ENCODE measurements around the gene UNC5C. TPM values are rescaled to one million over a fixed set of nuclear protein-coding genes. Genes with fewer than 3 reads are reported as not detected.

Gene UNC5C
- total and polyA plus RNA-seq, 10 of the 15 experiments (the other 5 are each of a cell fraction or from before 2014, with no cell fraction given), result 0.02 to 2.0 (median 0.15) TPM; not detected in 1

DNA sequence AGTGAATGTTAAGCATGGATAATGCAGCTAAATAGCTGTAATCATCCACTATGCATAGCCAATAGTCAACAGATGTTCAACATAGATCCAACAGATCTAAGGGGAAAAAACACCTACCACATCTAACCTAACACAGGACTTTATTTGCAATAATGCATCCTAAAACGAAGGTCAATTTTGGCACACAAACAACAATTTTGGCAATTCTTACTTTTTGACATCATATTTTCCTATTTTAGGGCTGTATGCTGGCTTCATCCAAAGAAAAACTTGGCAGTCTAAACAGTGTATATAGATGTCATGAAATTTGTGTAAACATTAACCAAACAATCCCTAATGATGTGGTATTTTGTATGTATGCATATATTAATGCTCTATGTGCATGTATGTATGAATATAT is 33.2 kb downstream of the UNC5C start:
- Histone ChIP-seq H3K4me1 (ENCODE audit: control insufficient read depth, insufficient read depth, low read length) (no peaks in the 10 kb centered on the region), H3K79me2 (ENCODE audit: control insufficient read depth, insufficient read depth, low read length) (no peaks in the 10 kb centered on the region), H3K9me3 (replicated peaks; ENCODE audit: control insufficient read depth, insufficient read depth, low read length) (no peaks in the 10 kb centered on the region), H3K27me3 (replicated peaks in 1 of 2; ENCODE audit: control insufficient read depth in 2 of 2, insufficient read depth in 2 of 2, low read length in 1 of 2) (no peaks in the 10 kb centered on the region), H3K9ac (ENCODE audit: control insufficient read depth, insufficient read depth, low read length) (no peak overlapping the region), H3K27ac (ENCODE audit: control insufficient read depth, insufficient read depth) (no peak overlapping the region), H2AFZ (ENCODE audit: control insufficient read depth, low read depth, low read length) (no peak overlapping the region), H4K20me1 (ENCODE audit: control insufficient read depth, insufficient read depth) (no peaks in the 10 kb centered on the region), H3K36me3 (ENCODE audit: control insufficient read depth in 2 of 2, insufficient read depth in 2 of 2, low read length in 1 of 2) (no peaks in the 10 kb centered on the region), H3K4me2 (ENCODE audit: control insufficient read depth, insufficient read depth) (no peak overlapping the region), H3K4me3 (no peak overlapping the region)
- POLR2A ChIA-PET, result interaction anchor here (1.0 kb wide), 1 partner anchor 31 kb away, joined by 3 read pairs; no protein-coding TSS in a partner anchor
- CTCF ChIA-PET, result interaction anchor here (1.0 kb wide), 1 partner anchor 8 kb away, joined by 3 read pairs; no protein-coding TSS in a partner anchor
- ATAC-seq (no peak), FAIRE-seq (peak; percentile 7), DNase-seq (ENCODE audit: low read depth, low spot score) (no peak)
- TF ChIP-seq SUPT20H (IDR thresholded peaks at IDR 0.05; ENCODE audit: borderline replicate concordance, control insufficient read depth, low read depth, low read length), result no peak
- RAD21 ChIA-PET (ENCODE audit: unreplicated experiment), result no interaction called here
- intact Hi-C loops (cut with micrococcal nuclease; ENCODE audit: unreplicated experiment), result no loop called here
- no TSS peak for BruUV-seq (replicated peaks)
- WGBS (ENCODE audit: insufficient coverage, insufficient replicate concordance, low lambda C conversion rate, missing lambda C conversion rate), result 0% methylated on average over 1 of the region's 1 CpG
- SMC1A ChIA-PET (ENCODE audit: uncharacterized antibody, unreplicated experiment), result no interaction called here
- in situ Hi-C loops (cut with MboI), result no loop called here

DNA sequence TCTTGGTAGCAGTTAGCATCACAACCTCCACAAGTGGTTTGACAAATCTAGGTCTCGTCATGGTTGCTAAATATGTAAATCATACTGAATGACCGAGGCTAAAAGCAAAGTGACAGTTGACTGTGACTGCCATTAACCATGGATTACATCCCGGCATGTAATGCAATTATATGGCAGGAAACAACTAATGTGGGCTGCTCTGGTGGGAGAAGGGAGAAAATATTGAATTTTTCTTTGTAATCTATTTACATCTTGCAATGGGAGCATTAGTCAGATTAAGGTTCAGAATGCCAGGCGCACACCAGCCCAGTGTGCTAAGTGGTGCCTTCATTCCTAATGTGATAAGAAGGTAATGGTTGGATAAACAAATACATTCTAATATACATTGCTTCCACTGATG is 35.8 kb downstream of the UNC5C start:
- H3K27ac ChIP-seq (ENCODE audit: control insufficient read depth, insufficient read depth), result no peak overlapping the region
- H3K4me1 ChIP-seq (ENCODE audit: control insufficient read depth, insufficient read depth, low read length), result no peaks in the 10 kb centered on the region
- no peak overlapping the region for H3K9ac ChIP-seq (ENCODE audit: control insufficient read depth, insufficient read depth, low read length)
- 18% methylated on average over 4 of the region's 4 CpGs for WGBS (ENCODE audit: insufficient coverage, insufficient replicate concordance, low lambda C conversion rate, missing lambda C conversion rate)
- peak; percentile 25; the same call in 1 of the 3 replicates for ATAC-seq
- H3K9me3 ChIP-seq (replicated peaks; ENCODE audit: control insufficient read depth, insufficient read depth, low read length), result no peaks in the 10 kb centered on the region
- H4K20me1 ChIP-seq (ENCODE audit: control insufficient read depth, insufficient read depth), result no peaks in the 10 kb centered on the region
- ChIA-PET RAD21 (ENCODE audit: unreplicated experiment) (interaction anchor here (1.4 to 6.9 kb wide), 3 partner anchors 11 to 39 kb away, joined by 3 to 63 read pairs (median 5); no protein-coding TSS in a partner anchor), SMC1A (ENCODE audit: uncharacterized antibody, unreplicated experiment) (interaction anchor here (1.1 to 7.6 kb wide), 3 partner anchors 12 to 32 kb away, joined by 5 to 89 read pairs (median 19); partner anchors contain the start of gene UNC5C), CTCF (interaction anchor here (1.0 to 7.4 kb wide), 3 partner anchors 11 to 33 kb away, joined by 3 to 87 read pairs (median 6); partner anchors contain the start of gene UNC5C), POLR2A (no interaction called here)
- H2AFZ ChIP-seq (ENCODE audit: control insufficient read depth, low read depth, low read length), result no peak overlapping the region
- no peaks in the 10 kb centered on the region for H3K36me3 ChIP-seq (ENCODE audit: control insufficient read depth in 2 of 2, insufficient read depth in 2 of 2, low read length in 1 of 2)
- DNase-seq (ENCODE audit: low read depth, low spot score), result no peak
- intact Hi-C loops (cut with micrococcal nuclease; ENCODE audit: unreplicated experiment) (no loop called here), in situ Hi-C loops (cut with MboI) (no loop called here)
- H3K27me3 ChIP-seq (replicated peaks in 1 of 2; ENCODE audit: control insufficient read depth in 2 of 2, insufficient read depth in 2 of 2, low read length in 1 of 2), result no peaks in the 10 kb centered on the region
- FAIRE-seq, result no peak
- no peaks in the 10 kb centered on the region for H3K79me2 ChIP-seq (ENCODE audit: control insufficient read depth, insufficient read depth, low read length)
- BruUV-seq (replicated peaks), result no TSS peak
- H3K4me3 ChIP-seq, result no peak overlapping the region
- H3K4me2 ChIP-seq (ENCODE audit: control insufficient read depth, insufficient read depth), result no peak overlapping the region
- TF ChIP-seq ESRRA (IDR thresholded peaks at IDR 0.05; ENCODE audit: low read length) (no peak), ZNF622 (IDR thresholded peaks at IDR 0.05) (no peak), BCL11A (IDR thresholded peaks at IDR 0.05; ENCODE audit: low read depth, low read length) (no peak), RFX5 (IDR thresholded peaks at IDR 0.05; ENCODE audit: low read depth, low read length) (no peak), TCF7 (IDR thresholded peaks at IDR 0.05; ENCODE audit: borderline replicate concordance) (no peak), SKIL (IDR thresholded peaks at IDR 0.05; ENCODE audit: low read depth, poor library complexity, severe bottlenecking) (no peak), SPI1 (IDR thresholded peaks at IDR 0.05; ENCODE audit: borderline replicate concordance, insufficient read depth, low read depth, low read length) (no peak), NRF1 (conservative IDR thresholded peaks at IDR 0.05; ENCODE audit: low read depth, low read length) (no peak), IKZF2 (IDR thresholded peaks at IDR 0.05) (no peak), EP300 (IDR thresholded peaks at IDR 0.05; ENCODE audit: borderline replicate concordance in 1 of 2, control insufficient read depth in 1 of 2, low read depth in 2 of 2, low read length in 2 of 2) (no peak)
- TF ChIP-seq, protein P1, sequence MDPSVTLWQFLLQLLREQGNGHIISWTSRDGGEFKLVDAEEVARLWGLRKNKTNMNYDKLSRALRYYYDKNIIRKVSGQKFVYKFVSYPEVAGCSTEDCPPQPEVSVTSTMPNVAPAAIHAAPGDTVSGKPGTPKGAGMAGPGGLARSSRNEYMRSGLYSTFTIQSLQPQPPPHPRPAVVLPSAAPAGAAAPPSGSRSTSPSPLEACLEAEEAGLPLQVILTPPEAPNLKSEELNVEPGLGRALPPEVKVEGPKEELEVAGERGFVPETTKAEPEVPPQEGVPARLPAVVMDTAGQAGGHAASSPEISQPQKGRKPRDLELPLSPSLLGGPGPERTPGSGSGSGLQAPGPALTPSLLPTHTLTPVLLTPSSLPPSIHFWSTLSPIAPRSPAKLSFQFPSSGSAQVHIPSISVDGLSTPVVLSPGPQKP (IDR thresholded peaks at IDR 0.05; ENCODE audit: low read depth, low read length), result no peak
- TF ChIP-seq, protein P2, sequence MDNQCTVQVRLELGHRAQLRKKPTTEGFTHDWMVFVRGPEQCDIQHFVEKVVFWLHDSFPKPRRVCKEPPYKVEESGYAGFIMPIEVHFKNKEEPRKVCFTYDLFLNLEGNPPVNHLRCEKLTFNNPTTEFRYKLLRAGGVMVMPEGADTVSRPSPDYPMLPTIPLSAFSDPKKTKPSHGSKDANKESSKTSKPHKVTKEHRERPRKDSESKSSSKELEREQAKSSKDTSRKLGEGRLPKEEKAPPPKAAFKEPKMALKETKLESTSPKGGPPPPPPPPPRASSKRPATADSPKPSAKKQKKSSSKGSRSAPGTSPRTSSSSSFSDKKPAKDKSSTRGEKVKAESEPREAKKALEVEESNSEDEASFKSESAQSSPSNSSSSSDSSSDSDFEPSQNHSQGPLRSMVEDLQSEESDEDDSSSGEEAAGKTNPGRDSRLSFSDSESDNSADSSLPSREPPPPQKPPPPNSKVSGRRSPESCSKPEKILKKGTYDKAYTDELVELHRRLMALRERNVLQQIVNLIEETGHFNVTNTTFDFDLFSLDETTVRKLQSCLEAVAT (IDR thresholded peaks at IDR 0.05), result no peak

Measured in GM12878 (cell line).